Mesenchymal stem cell (in vitro differentiated cells and primary cell): ENCODE data around the gene NEDD4L.
A peak's percentile ranks its signal among the peaks of the same experiment; 100 is the strongest.

Source experiments
- DNase-seq: peaks from one replicate; pipeline ENCODE4 v3.0.0-alpha.2; 2013
- H2AFZ ChIP-seq: one replicate; pipeline ENCODE4 v1.6.1; 2013; ENCODE audit warnings: low read depth, mild to moderate bottlenecking, control low read depth, inconsistent platforms, low read length, moderate library complexity
- H2AK5ac ChIP-seq: 2 replicates; pipeline ENCODE4 v1.6.1; 2013; ENCODE audit warnings: low read length, moderate library complexity, mild to moderate bottlenecking, inconsistent platforms; ENCODE audit not compliant: severe bottlenecking
- H2BK120ac ChIP-seq: one replicate; pipeline ENCODE4 v1.6.1; 2013; ENCODE audit warnings: low read depth, mild to moderate bottlenecking, inconsistent platforms, low read length, moderate library complexity
- H2BK12ac ChIP-seq, 2 experiments: one replicate each; pipeline ENCODE4 v1.6.1; 2013; ENCODE audit warnings: inconsistent platforms in 2 of 2, low read length in 2 of 2, mild to moderate bottlenecking in 2 of 2, moderate library complexity in 2 of 2, control low read depth in 1 of 2
- H2BK15ac ChIP-seq: one replicate; pipeline ENCODE4 v1.6.1; 2013; ENCODE audit warnings: mild to moderate bottlenecking, low read depth, inconsistent platforms; ENCODE audit not compliant: poor library complexity, severe bottlenecking
- H2BK5ac ChIP-seq: 2 replicates; pipeline ENCODE4 v1.6.1; 2013; ENCODE audit warnings: low read depth, mild to moderate bottlenecking, low read length, control low read depth, inconsistent platforms; ENCODE audit not compliant: poor library complexity, severe bottlenecking
- H3K14ac ChIP-seq, 2 experiments: one replicate each; pipeline ENCODE4 v1.6.1; 2013; ENCODE audit warnings: inconsistent platforms in 2 of 2, low read length in 2 of 2, control low read depth in 1 of 2, mild to moderate bottlenecking in 1 of 2, moderate library complexity in 1 of 2
- H3K18ac ChIP-seq, 2 experiments: one replicate each; pipeline ENCODE4 v1.6.1; 2013; ENCODE audit warnings: inconsistent platforms in 2 of 2, low read length in 2 of 2, control low read depth in 1 of 2, low read depth in 1 of 2, mild to moderate bottlenecking in 1 of 2
- H3K23ac ChIP-seq, 2 experiments: one replicate each; pipeline ENCODE4 v1.6.1; 2013; ENCODE audit warnings: inconsistent platforms in 2 of 2, low read length in 2 of 2, mild to moderate bottlenecking in 2 of 2, moderate library complexity in 2 of 2, control low read depth in 1 of 2
- H3K27ac ChIP-seq: 2 replicates; pipeline ENCODE4 v1.5.1; 2013; ENCODE audit warnings: mild to moderate bottlenecking, moderate library complexity, low read length, control low read depth, inconsistent platforms; ENCODE audit not compliant: poor library complexity, severe bottlenecking
- H3K27me3 ChIP-seq, 2 experiments: 2 replicates each; pipeline versions ENCODE4 v1.6.1 to v1.7.0; 2013; ENCODE audit warnings: low read length in 2 of 2, mild to moderate bottlenecking in 2 of 2, moderate library complexity in 2 of 2, control low read depth in 1 of 2, inconsistent platforms in 1 of 2; ENCODE audit not compliant: control insufficient read depth in 1 of 2, insufficient read depth in 1 of 2
- H3K36me3 ChIP-seq, 2 experiments: 2 replicates each; pipeline versions ENCODE4 v1.6.1 to v1.7.0; 2013; ENCODE audit warnings: low read length in 2 of 2, control low read depth in 1 of 2, inconsistent platforms in 1 of 2, low read depth in 1 of 2, mild to moderate bottlenecking in 1 of 2; ENCODE audit not compliant: insufficient read depth in 2 of 2, control insufficient read depth in 1 of 2
- H3K4ac ChIP-seq, 2 experiments: one replicate each; pipeline ENCODE4 v1.6.1; 2013; ENCODE audit warnings: inconsistent platforms in 2 of 2, low read length in 2 of 2, mild to moderate bottlenecking in 2 of 2, moderate library complexity in 2 of 2, control low read depth in 1 of 2, low read depth in 1 of 2
- H3K4me1 ChIP-seq: 2 replicates; pipeline ENCODE4 v1.6.1; 2013; ENCODE audit warnings: low read depth, low read length, control low read depth; ENCODE audit not compliant: control insufficient read depth, insufficient read depth
- H3K4me2 ChIP-seq: 2 replicates; pipeline ENCODE4 v1.6.1; 2013; ENCODE audit warnings: low read length, mild to moderate bottlenecking, inconsistent platforms; ENCODE audit not compliant: poor library complexity, severe bottlenecking
- H3K4me3 ChIP-seq, 2 experiments: 2 replicates each; pipeline versions ENCODE4 v1.5.1 to v1.7.0; 2013; ENCODE audit warnings: low read length in 2 of 2, mild to moderate bottlenecking in 2 of 2, control low read depth in 1 of 2, low read depth in 1 of 2; ENCODE audit not compliant: insufficient read depth in 1 of 2
- H3K79me1 ChIP-seq: replicated peaks from 2 replicates; pipeline ENCODE4 v1.6.1; 2013; ENCODE audit warnings: mild to moderate bottlenecking, control low read depth, low read length, inconsistent platforms; ENCODE audit not compliant: poor library complexity, severe bottlenecking
- H3K9ac ChIP-seq: 2 replicates; pipeline ENCODE4 v1.7.0; 2013; ENCODE audit warnings: mild to moderate bottlenecking, low read length, moderate library complexity
- H3K9me3 ChIP-seq: 2 replicates; pipeline ENCODE4 v1.7.0; 2013; ENCODE audit warnings: mild to moderate bottlenecking, low read length; ENCODE audit not compliant: control insufficient read depth
- H4K8ac ChIP-seq: one replicate; pipeline ENCODE4 v1.6.1; 2013; ENCODE audit warnings: inconsistent platforms, mild to moderate bottlenecking, low read length, moderate library complexity
- H4K91ac ChIP-seq: one replicate; pipeline ENCODE4 v1.6.1; 2013; ENCODE audit warnings: mild to moderate bottlenecking, low read length, inconsistent platforms
- WGBS: methylation state at CpG from one replicate; pipeline ENCODE4 v1.1.7; 2013; ENCODE audit warnings: mixed read lengths; 5-methylcytosine and 5-hydroxymethylcytosine counted together

The NEDD4L gene

GRCh38 chr18:58389745-58390144 lies 345.7 kb downstream of the NEDD4L start:
- H2BK12ac ChIP-seq: no peak overlapping the region
- no peak overlapping the region for H3K4me2 ChIP-seq
- H4K91ac ChIP-seq: no peak overlapping the region
- H3K14ac ChIP-seq: no peak overlapping the region
- H3K4me3 ChIP-seq: no peak overlapping the region
- H2BK5ac ChIP-seq: no peak overlapping the region
- H2AK5ac ChIP-seq: no peak overlapping the region
- no peaks in the 10 kb centered on the region for H3K27me3 ChIP-seq
- H2BK15ac ChIP-seq: no peak overlapping the region
- H3K9me3 ChIP-seq: no peaks in the 10 kb centered on the region
- H3K23ac ChIP-seq: no peak overlapping the region
- H2BK120ac ChIP-seq: no peak overlapping the region
- no peak for DNase-seq
- 86% methylated on average over 2 of the region's 2 CpGs for WGBS
- H3K79me1 ChIP-seq: peaks cover 2% of the 10 kb centered on the region
- H4K8ac ChIP-seq: no peak overlapping the region
- H3K27ac ChIP-seq: no peak overlapping the region
- no peak overlapping the region for H3K18ac ChIP-seq
- no peaks in the 10 kb centered on the region for H3K4me1 ChIP-seq
- no peak overlapping the region for H2AFZ ChIP-seq
- no peak overlapping the region for H3K4ac ChIP-seq
- H3K9ac ChIP-seq: no peak overlapping the region
- H3K36me3 ChIP-seq: peaks cover 36 to 53% of the 10 kb centered on the region in 2 experiments

GRCh38 chr18:58390399-58390798 lies 346.4 kb downstream of the NEDD4L start:
- Histone ChIP-seq H2BK120ac (no peak overlapping the region), H3K4ac (no peak overlapping the region), H3K4me2 (no peak overlapping the region), H4K8ac (no peak overlapping the region), H3K23ac (no peak overlapping the region), H3K79me1 (peaks cover 2% of the 10 kb centered on the region), H2AFZ (no peak overlapping the region), H3K18ac (no peak overlapping the region), H3K9me3 (no peaks in the 10 kb centered on the region), H2BK15ac (no peak overlapping the region), H2AK5ac (no peak overlapping the region), H3K9ac (no peak overlapping the region), H3K4me3 (no peak overlapping the region), H3K36me3 (peaks cover 36 to 57% of the 10 kb centered on the region in 2 experiments), H3K27ac (no peak overlapping the region), H2BK5ac (no peak overlapping the region), H2BK12ac (no peak overlapping the region), H3K27me3 (no peaks in the 10 kb centered on the region), H4K91ac (no peak overlapping the region), H3K4me1 (no peaks in the 10 kb centered on the region), H3K14ac (no peak overlapping the region)
- WGBS: 96% methylated on average over 8 of the region's 9 CpGs
- no peak for DNase-seq

GRCh38 chr18:58391231-58391825 lies 347.3 kb downstream of the NEDD4L start:
- Histone ChIP-seq H3K14ac (no peak overlapping the region), H4K8ac (no peak overlapping the region), H3K79me1 (peaks cover 2% of the 10 kb centered on the region), H3K27ac (no peak overlapping the region), H3K4me3 (no peak overlapping the region), H4K91ac (no peak overlapping the region), H2AFZ (no peak overlapping the region), H3K4me1 (no peaks in the 10 kb centered on the region), H2BK120ac (no peak overlapping the region), H3K18ac (no peak overlapping the region), H2BK5ac (no peak overlapping the region), H3K9me3 (no peaks in the 10 kb centered on the region), H3K9ac (peak overlapping the region; percentile 42), H3K27me3 (no peaks in the 10 kb centered on the region), H3K36me3 (peaks cover 33 to 57% of the 10 kb centered on the region in 2 experiments), H3K4me2 (no peak overlapping the region), H2AK5ac (no peak overlapping the region), H2BK12ac (no peak overlapping the region), H2BK15ac (no peak overlapping the region), H3K4ac (no peak overlapping the region), H3K23ac (peak overlapping the region in 1 of 2 experiments; percentile 14)
- 92% methylated on average over 1 of the region's 1 CpG for WGBS
- DNase-seq: peak; percentile 5

GRCh38 chr18:58391932-58392323 lies 347.9 kb downstream of the NEDD4L start:
- H3K14ac ChIP-seq: no peak overlapping the region
- H3K9me3 ChIP-seq: no peaks in the 10 kb centered on the region
- H2BK5ac ChIP-seq: no peak overlapping the region
- no peak overlapping the region for H2AK5ac ChIP-seq
- peak overlapping the region; percentile 42 for H3K9ac ChIP-seq
- no peak overlapping the region for H2AFZ ChIP-seq
- no peak overlapping the region for H3K4me2 ChIP-seq
- H3K27ac ChIP-seq: no peak overlapping the region
- peaks cover 2% of the 10 kb centered on the region for H3K79me1 ChIP-seq
- no peak overlapping the region for H3K4me3 ChIP-seq
- no peaks in the 10 kb centered on the region for H3K27me3 ChIP-seq
- H3K4ac ChIP-seq: no peak overlapping the region
- DNase-seq: no peak
- H3K36me3 ChIP-seq: peaks cover 32 to 52% of the 10 kb centered on the region in 2 experiments
- no peak overlapping the region for H2BK120ac ChIP-seq
- H4K91ac ChIP-seq: no peak overlapping the region
- H2BK15ac ChIP-seq: no peak overlapping the region
- no peak overlapping the region for H4K8ac ChIP-seq
- H3K18ac ChIP-seq: no peak overlapping the region
- no peaks in the 10 kb centered on the region for H3K4me1 ChIP-seq
- H3K23ac ChIP-seq: no peak overlapping the region
- H2BK12ac ChIP-seq: no peak overlapping the region
- WGBS: 80% methylated on average over 8 of the region's 8 CpGs
